H1 (cell line): ENCODE measurements around the gene LRBA. TPM values are rescaled to one million over a fixed set of nuclear protein-coding genes. Genes with fewer than 3 reads are reported as not detected.
A peak's percentile ranks its signal among the peaks of the same experiment; 100 is the strongest.

Experiments used
- CTCF ChIA-PET: fragments of 300-600 bp; sonication (Branson Sonifier 250); formaldehyde crosslinking; loops from one replicate; lab custom pipeline; 2021; ENCODE audit not compliant: partially characterized antibody; lab: Charles Lee
- POLR2A ChIA-PET: fragments of 300-600 bp; sonication (Branson Sonifier 250); formaldehyde crosslinking; loops from one replicate; lab custom pipeline; 2021; ENCODE audit warnings: inconsistent platforms; ENCODE audit not compliant: partially characterized antibody; lab: Charles Lee
- DNase-seq, 2 experiments: peaks; one replicate each; pipeline versions ENCODE4 v3.0.0 to v3.0.0-alpha.2; 2010 to 2022; ENCODE audit warnings: low spot score in 2 of 2, low read depth in 1 of 2, mixed read lengths in 1 of 2
- FAIRE-seq: peaks from 2 replicates; lab custom pipeline; 2011; peaks lifted over from hg19 to GRCh38; lab: Jason Lieb, UNC
- H2AFZ ChIP-seq: 2 replicates; pipeline ENCODE4 v1.8.1; 2012; ENCODE audit warnings: low read length, inconsistent platforms
- H2AK5ac ChIP-seq: 2 replicates; pipeline ENCODE4 v1.6.1; 2013; ENCODE audit warnings: low read depth, low read length
- H2BK120ac ChIP-seq: replicated peaks from 2 replicates; pipeline ENCODE3; 2013; ENCODE audit warnings: low read depth, low read length, inconsistent platforms
- H2BK12ac ChIP-seq: 2 replicates; pipeline ENCODE4 v1.6.1; 2013; ENCODE audit warnings: low read depth, low read length
- H2BK15ac ChIP-seq: 2 replicates; pipeline ENCODE4 v1.6.1; 2013; ENCODE audit warnings: low read length
- H2BK20ac ChIP-seq: 2 replicates; pipeline ENCODE4 v1.6.1; 2013; ENCODE audit warnings: low read length
- H2BK5ac ChIP-seq: 2 replicates; pipeline ENCODE4 v1.6.1; 2013; ENCODE audit warnings: low read depth, low read length
- H3K14ac ChIP-seq: 2 replicates; pipeline ENCODE4 v1.6.1; 2013; ENCODE audit warnings: inconsistent platforms; ENCODE audit not compliant: insufficient read length
- H3K18ac ChIP-seq: 2 replicates; pipeline ENCODE4 v1.6.1; 2013; ENCODE audit warnings: low read length; ENCODE audit errors: extremely low read depth
- H3K23ac ChIP-seq: 2 replicates; pipeline ENCODE4 v1.6.1; 2013; ENCODE audit warnings: inconsistent platforms; ENCODE audit not compliant: insufficient read length
- H3K23me2 ChIP-seq: 2 replicates; pipeline ENCODE4 v1.6.1; 2013; ENCODE audit warnings: low read depth, low read length
- H3K27ac ChIP-seq: 2 replicates; pipeline ENCODE4 v1.6.1; 2011; ENCODE audit warnings: low read depth, low read length, inconsistent platforms
- H3K27me3 ChIP-seq, 4 experiments: replicated peaks in 1 of 4; 1 replicate in 1 of 4; 2 replicates in 3 of 4; pipeline versions ENCODE4 v1.6.1 to v1.8.1; 2011 to 2013; ENCODE audit warnings: low read length in 3 of 4, mild to moderate bottlenecking in 3 of 4, inconsistent platforms in 2 of 4, mixed read lengths in 2 of 4, moderate library complexity in 1 of 4; ENCODE audit not compliant: control insufficient read depth in 3 of 4, insufficient read depth in 3 of 4; ENCODE audit errors: extremely low read depth in 1 of 4
- H3K36me3 ChIP-seq, 4 experiments: 2 replicates each; pipeline versions ENCODE4 v1.6.1 to v1.8.1; 2011 to 2013; ENCODE audit warnings: mild to moderate bottlenecking in 4 of 4, low read length in 3 of 4, moderate library complexity in 2 of 4, control low read depth in 1 of 4, inconsistent platforms in 1 of 4; ENCODE audit not compliant: insufficient read depth in 4 of 4, control insufficient read depth in 2 of 4
- H3K4ac ChIP-seq: replicated peaks from 2 replicates; pipeline ENCODE3; 2013; ENCODE audit warnings: low read length, low read depth, mixed read lengths, inconsistent platforms; ENCODE audit not compliant: insufficient read length
- H3K4me1 ChIP-seq, 4 experiments: replicated peaks in 1 of 4; 1 replicate in 1 of 4; 2 replicates in 3 of 4; pipeline versions ENCODE4 v1.6.1 to v1.8.1; 2011 to 2013; ENCODE audit warnings: low read length in 3 of 4, inconsistent platforms in 2 of 4, mixed read lengths in 1 of 4; ENCODE audit not compliant: insufficient read depth in 4 of 4, control insufficient read depth in 3 of 4
- H3K4me2 ChIP-seq, 2 experiments: 2 replicates each; pipeline versions ENCODE4 v1.6.1 to v1.8.1; 2011 to 2013; ENCODE audit warnings: low read depth in 2 of 2, low read length in 2 of 2, control low read depth in 1 of 2, inconsistent platforms in 1 of 2, mild to moderate bottlenecking in 1 of 2; ENCODE audit not compliant: insufficient read depth in 1 of 2
- H3K4me3 ChIP-seq, 4 experiments: fragments of 200-600, 300-600 bp in 1 of 4; sonication (generic), shearing (Covaris generic), sonication (Bioruptor Twin) in 1 of 4; 2 replicates each; pipeline versions ENCODE4 v1.5.1 to v1.8.1; 2011 to 2016; ENCODE audit warnings: low read length in 4 of 4, low read depth in 3 of 4, control low read depth in 2 of 4, inconsistent platforms in 2 of 4, mild to moderate bottlenecking in 2 of 4, mixed read lengths in 1 of 4, moderate library complexity in 1 of 4; ENCODE audit not compliant: insufficient read depth in 2 of 4; ENCODE audit errors: extremely low read depth in 1 of 4
- H3K56ac ChIP-seq: replicated peaks from 2 replicates; pipeline ENCODE3; 2013; ENCODE audit warnings: low read depth, mild to moderate bottlenecking, mixed read lengths, low read length, inconsistent platforms; ENCODE audit not compliant: insufficient read length
- H3K79me1 ChIP-seq: 2 replicates; pipeline ENCODE4 v1.6.1; 2013; ENCODE audit warnings: low read depth, low read length, control low read depth
- H3K79me2 ChIP-seq, 2 experiments: 2 replicates each; pipeline versions ENCODE4 v1.6.1 to v1.8.1; 2012 to 2013; ENCODE audit warnings: low read length in 2 of 2, mild to moderate bottlenecking in 2 of 2, inconsistent platforms in 1 of 2; ENCODE audit not compliant: insufficient read depth in 2 of 2, control insufficient read depth in 1 of 2
- H3K9ac ChIP-seq, 4 experiments: replicated peaks in 1 of 4; 1 replicate in 1 of 4; 2 replicates in 3 of 4; pipeline versions ENCODE4 v1.6.1 to v1.8.1; 2011 to 2013; ENCODE audit warnings: low read depth in 3 of 4, low read length in 3 of 4, control low read depth in 2 of 4, mild to moderate bottlenecking in 2 of 4, moderate library complexity in 2 of 4, inconsistent platforms in 1 of 4; ENCODE audit errors: extremely low read depth in 1 of 4
- H3K9me3 ChIP-seq, 2 experiments: 2 replicates each; pipeline versions ENCODE4 v1.6.1 to v1.8.1; 2012 to 2013; ENCODE audit warnings: mild to moderate bottlenecking in 2 of 2, moderate library complexity in 2 of 2, control low read depth in 1 of 2, inconsistent platforms in 1 of 2, low read depth in 1 of 2, low read length in 1 of 2, mixed read lengths in 1 of 2; ENCODE audit not compliant: insufficient read depth in 2 of 2
- H4K20me1 ChIP-seq, 2 experiments: replicated peaks in 1 of 2; 2 replicates each; pipeline versions ENCODE3 to v1.8.1; 2011 to 2013; ENCODE audit warnings: inconsistent platforms in 2 of 2, low read length in 2 of 2, mild to moderate bottlenecking in 1 of 2; ENCODE audit not compliant: insufficient read depth in 2 of 2, control insufficient read depth in 1 of 2
- H4K5ac ChIP-seq: 2 replicates; pipeline ENCODE4 v1.6.1; 2013; ENCODE audit warnings: low read length, low read depth, mixed read lengths, inconsistent platforms; ENCODE audit not compliant: insufficient read length
- H4K8ac ChIP-seq: 2 replicates; pipeline ENCODE4 v1.8.0; 2013; ENCODE audit warnings: mild to moderate bottlenecking, moderate library complexity, low read length, inconsistent platforms; ENCODE audit not compliant: insufficient read depth; ENCODE audit errors: extremely low read depth
- H4K91ac ChIP-seq: replicated peaks from 2 replicates; pipeline ENCODE3; 2013; ENCODE audit warnings: low read length, mixed read lengths, inconsistent platforms; ENCODE audit not compliant: insufficient read length
- BACH1 ChIP-seq: IDR thresholded peaks from 2 replicates; pipeline ENCODE4 v1.6.1; 2012; ENCODE audit warnings: low read length, improper control_type of control experiment
- EGR1 ChIP-seq: IDR thresholded peaks from 2 replicates; pipeline ENCODE4 v1.6.1; 2011; ENCODE audit warnings: low read depth, low read length, borderline replicate concordance
- NANOG ChIP-seq: IDR thresholded peaks from 2 replicates; pipeline ENCODE4 v1.6.1; 2011; ENCODE audit warnings: low read length, low read depth, mild to moderate bottlenecking, inconsistent platforms; ENCODE audit not compliant: insufficient read depth, poor library complexity, severe bottlenecking
- RBBP5 ChIP-seq: IDR thresholded peaks from 2 replicates; pipeline ENCODE4 v1.7.1; 2012; ENCODE audit warnings: low read depth, mild to moderate bottlenecking, inconsistent platforms, low read length, moderate library complexity, borderline replicate concordance
- RNF2 ChIP-seq: fragments of 200-900, 300-1000 bp; sonication (generic); IDR thresholded peaks from 2 replicates; pipeline ENCODE4 v1.7.1; 2016; ENCODE audit warnings: borderline replicate concordance, low read depth, mild to moderate bottlenecking, antibody characterized with exemption, low read length; ENCODE audit not compliant: poor library complexity, severe bottlenecking; ENCODE audit errors: missing control alignments
- RXRA ChIP-seq: IDR thresholded peaks from 2 replicates; pipeline ENCODE4 v1.6.1; 2011; ENCODE audit warnings: low read depth, mild to moderate bottlenecking, low read length, moderate library complexity; ENCODE audit not compliant: insufficient read depth
- SIN3A ChIP-seq, 2 experiments: IDR thresholded peaks in 1 of 2; conservative IDR thresholded peaks in 1 of 2; 2 replicates each; pipeline ENCODE4 v1.6.1; 2011 to 2012; ENCODE audit warnings: low read length in 2 of 2, improper control_type of control experiment in 1 of 2, low read depth in 1 of 2, mild to moderate bottlenecking in 1 of 2
- SIRT6 ChIP-seq: IDR thresholded peaks from one replicate; pipeline ENCODE4 v1.7.1; 2012; ENCODE audit warnings: low read length, inconsistent platforms
- SP1 ChIP-seq: IDR thresholded peaks from 2 replicates; pipeline ENCODE4 v1.6.1; 2011; ENCODE audit warnings: low read depth, low read length
- TEAD4 ChIP-seq: IDR thresholded peaks from 2 replicates; pipeline ENCODE4 v1.6.1; 2012; ENCODE audit warnings: low read depth, low read length, inconsistent platforms, mixed read lengths
- WGBS, 2 experiments: shearing (Covaris generic) in 1 of 2; methylation state at CpG; one replicate each; pipeline versions ENCODE4 v1.1.6 to v1.1.7; 2013 to 2015; ENCODE audit warnings: low lambda C conversion rate in 2 of 2, mixed read lengths in 2 of 2, inconsistent platforms in 1 of 2, low coverage in 1 of 2, missing lambda C conversion rate in 1 of 2; ENCODE audit not compliant: insufficient replicate concordance in 2 of 2, insufficient coverage in 1 of 2, insufficient read length in 1 of 2; ENCODE audit errors: extremely low coverage in 1 of 2, missing lambda C conversion rate in 1 of 2; 5-methylcytosine and 5-hydroxymethylcytosine counted together
- polyA plus RNA-seq, 7 experiments: library from polyadenylated mRNA; depleted of rRNA in 3 of 7; stranded (reverse) in 5 of 7; unstranded in 2 of 7; fragments of >200 nt in 5 of 7; fragments of 200-250 nt in 2 of 7; gene quantifications; 1 replicate in 5 of 7; 2 replicates in 1 of 7; 4 replicates in 1 of 7; pipeline versions ENCODE4 v1.2.1 to v1.2.3, GENCODE V29; 2011 to 2013; ENCODE audit warnings: missing spikeins in 2 of 7, mixed read lengths in 2 of 7
- total RNA-seq: library from RNA; stranded (reverse); fragmentation: NEBNext Ultra II Directional; extraction: Animal tissue kit (Norgen Biotek cat#: 25700); gene quantifications from 2 replicates; pipeline ENCODE4 v1.2.1, GENCODE V29; 2021
- TF ChIP-seq, protein P1 (sequence below): IDR thresholded peaks from 2 replicates; pipeline ENCODE4 v1.6.1; 2012; ENCODE audit warnings: inconsistent platforms

The LRBA gene
- total and polyA plus RNA-seq, 2 of the 8 experiments (the other 6 are each of a cell fraction or from before 2014, with no cell fraction given) = 54.6 to 83.2 TPM

DNA sequence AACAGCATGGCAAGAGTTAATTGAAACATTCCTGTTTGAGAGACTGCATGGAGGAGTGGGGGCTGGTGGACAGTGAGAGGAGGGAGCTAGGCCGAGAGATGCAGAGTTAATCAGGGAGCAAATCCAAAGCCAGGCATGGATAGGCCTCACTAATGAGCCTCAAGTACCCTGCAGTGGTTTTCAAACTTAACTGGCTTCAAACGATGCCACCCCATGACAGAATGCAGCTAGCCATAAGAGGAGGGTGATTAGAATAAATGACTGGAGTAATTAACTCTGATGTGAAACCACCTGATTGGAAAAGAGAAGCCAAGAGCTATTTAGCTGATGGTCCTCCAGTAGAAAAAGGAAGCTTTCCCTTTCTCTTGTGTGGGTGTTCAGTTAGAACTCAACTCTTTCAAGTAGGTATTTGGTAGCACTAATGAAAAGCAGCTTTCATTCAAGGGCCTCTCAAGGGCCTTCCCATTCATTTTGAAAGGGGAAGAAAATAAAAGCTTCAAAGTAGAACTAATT lies 648.5 kb downstream of the LRBA start:
- no peak overlapping the region for H4K91ac ChIP-seq
- no peak overlapping the region for H2BK12ac ChIP-seq
- no peak overlapping the region for H3K9ac ChIP-seq
- ChIA-PET CTCF (interaction anchor here (0.8 kb wide), 1 partner anchor 17 kb away, joined by 4 read pairs; no protein-coding TSS in a partner anchor), POLR2A (interaction anchor here (1.1 to 1.2 kb wide), 2 partner anchors 13 to 113 kb away, joined by 3 to 4 read pairs; no protein-coding TSS in a partner anchor)
- H3K4me2 ChIP-seq = peak overlapping the region; percentile 46 to 55; a peak in 3 of 4 replicates
- H3K36me3 ChIP-seq = no peaks in the 10 kb centered on the region
- H2BK15ac ChIP-seq = no peak overlapping the region
- no peaks in the 10 kb centered on the region for H3K79me1 ChIP-seq
- no peaks in the 10 kb centered on the region for H3K79me2 ChIP-seq
- no peak overlapping the region for H2BK20ac ChIP-seq
- no peak overlapping the region for H3K4ac ChIP-seq
- H3K23me2 ChIP-seq = no peaks in the 10 kb centered on the region
- H3K56ac ChIP-seq = no peak overlapping the region
- WGBS, 2 experiments = 7% methylated on average over 2 of the region's 2 CpGs; no CpG with 5 or more reads in 1 of the 2 experiments
- no peak overlapping the region for H2BK5ac ChIP-seq
- peaks cover 3 to 19% (median 11%) of the 10 kb centered on the region in 4 experiments for H3K27me3 ChIP-seq
- H4K8ac ChIP-seq = no peak overlapping the region
- no peaks in the 10 kb centered on the region for H4K20me1 ChIP-seq
- DNase-seq = peak in 1 of 2 experiments; percentile 51
- peaks cover 3 to 8% (median 5%) of the 10 kb centered on the region in 4 experiments; a peak in 6 of 7 replicates for H3K4me1 ChIP-seq
- H2AFZ ChIP-seq = no peak overlapping the region
- no peak overlapping the region for H3K23ac ChIP-seq
- H3K14ac ChIP-seq = no peak overlapping the region
- no peak overlapping the region for H4K5ac ChIP-seq
- no peaks in the 10 kb centered on the region for H3K9me3 ChIP-seq
- no peak overlapping the region for H2AK5ac ChIP-seq
- peak overlapping the region in 2 of 4 experiments; percentile 6 to 49; a peak in 2 of 8 replicates for H3K4me3 ChIP-seq
- no peak overlapping the region for H3K18ac ChIP-seq
- FAIRE-seq = peak; percentile 72
- TF ChIP-seq EGR1 (no peak), BACH1 (no peak), SIN3A (conservative IDR thresholded peaks at IDR 0.05 in 1 of 2, IDR thresholded peaks at IDR 0.05 in 1 of 2; ENCODE audit: low read depth in 1 of 2, low read length in 2 of 2) (no peak), SP1 (peak; percentile 58; the same call in 1 of the 2 replicates), RNF2 (no peak), SIRT6 (no peak), RXRA (no peak), TEAD4 (peak; percentile 57; the same call in 1 of the 2 replicates), NANOG (peak; percentile 75), RBBP5 (no peak)
- TF ChIP-seq, protein P1, sequence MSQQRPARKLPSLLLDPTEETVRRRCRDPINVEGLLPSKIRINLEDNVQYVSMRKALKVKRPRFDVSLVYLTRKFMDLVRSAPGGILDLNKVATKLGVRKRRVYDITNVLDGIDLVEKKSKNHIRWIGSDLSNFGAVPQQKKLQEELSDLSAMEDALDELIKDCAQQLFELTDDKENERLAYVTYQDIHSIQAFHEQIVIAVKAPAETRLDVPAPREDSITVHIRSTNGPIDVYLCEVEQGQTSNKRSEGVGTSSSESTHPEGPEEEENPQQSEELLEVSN = no peak
- no peak overlapping the region for H2BK120ac ChIP-seq
- no peak overlapping the region for H3K27ac ChIP-seq
